GM12872 (cell line): ENCODE data around the gene ERVMER34-1.

ENCODE experiments used
- TF ChIP-seq, protein P1 (sequence below): IDR thresholded peaks from 3 replicates; pipeline ENCODE4 v1.5.1; 2011; ENCODE audit warnings: low read depth, mild to moderate bottlenecking, low read length, moderate library complexity; ENCODE audit not compliant: insufficient read depth

The ERVMER34-1 gene, protein sequence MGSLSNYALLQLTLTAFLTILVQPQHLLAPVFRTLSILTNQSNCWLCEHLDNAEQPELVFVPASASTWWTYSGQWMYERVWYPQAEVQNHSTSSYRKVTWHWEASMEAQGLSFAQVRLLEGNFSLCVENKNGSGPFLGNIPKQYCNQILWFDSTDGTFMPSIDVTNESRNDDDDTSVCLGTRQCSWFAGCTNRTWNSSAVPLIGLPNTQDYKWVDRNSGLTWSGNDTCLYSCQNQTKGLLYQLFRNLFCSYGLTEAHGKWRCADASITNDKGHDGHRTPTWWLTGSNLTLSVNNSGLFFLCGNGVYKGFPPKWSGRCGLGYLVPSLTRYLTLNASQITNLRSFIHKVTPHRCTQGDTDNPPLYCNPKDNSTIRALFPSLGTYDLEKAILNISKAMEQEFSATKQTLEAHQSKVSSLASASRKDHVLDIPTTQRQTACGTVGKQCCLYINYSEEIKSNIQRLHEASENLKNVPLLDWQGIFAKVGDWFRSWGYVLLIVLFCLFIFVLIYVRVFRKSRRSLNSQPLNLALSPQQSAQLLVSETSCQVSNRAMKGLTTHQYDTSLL

DNA sequence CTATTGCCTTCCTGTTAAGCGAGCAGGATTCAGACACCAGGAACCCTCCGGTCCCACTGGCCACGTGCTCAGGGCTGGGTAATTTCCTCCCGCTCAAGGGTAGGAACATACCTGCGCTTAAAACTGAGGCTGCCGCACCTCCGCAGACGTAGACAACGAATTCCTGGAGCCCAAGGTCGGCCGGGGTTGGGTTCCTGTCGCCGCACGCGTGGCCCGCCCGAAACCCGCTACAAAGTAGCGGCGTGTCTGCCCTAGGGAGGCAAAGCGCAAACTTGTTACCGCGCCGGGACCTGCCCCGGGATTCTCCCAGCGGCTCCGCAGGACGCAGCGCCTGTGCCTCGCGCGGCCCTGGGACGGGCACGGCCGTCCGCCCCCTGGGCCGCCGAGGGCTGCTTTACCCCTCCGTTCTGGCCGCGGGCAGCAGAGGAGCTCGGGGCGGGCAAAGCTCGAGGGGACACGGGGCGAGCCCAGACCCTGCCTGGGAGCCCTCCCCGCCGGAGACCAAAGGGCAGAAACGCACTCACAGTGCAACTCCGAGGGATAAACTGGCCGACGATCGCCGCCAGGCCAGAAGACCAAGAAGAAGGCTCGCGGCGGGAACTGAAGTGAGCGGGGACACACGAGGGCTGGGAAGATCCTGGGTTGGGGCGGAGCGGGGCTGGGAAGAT lies at the start of gene ERVMER34-1:
Gene ERVMER34-1 (minus strand): TSS at position 607 of the 668 bp plus-strand sequence. CDS start 5,905 bp downstream, outside the sequence.
- TF ChIP-seq, protein P1, sequence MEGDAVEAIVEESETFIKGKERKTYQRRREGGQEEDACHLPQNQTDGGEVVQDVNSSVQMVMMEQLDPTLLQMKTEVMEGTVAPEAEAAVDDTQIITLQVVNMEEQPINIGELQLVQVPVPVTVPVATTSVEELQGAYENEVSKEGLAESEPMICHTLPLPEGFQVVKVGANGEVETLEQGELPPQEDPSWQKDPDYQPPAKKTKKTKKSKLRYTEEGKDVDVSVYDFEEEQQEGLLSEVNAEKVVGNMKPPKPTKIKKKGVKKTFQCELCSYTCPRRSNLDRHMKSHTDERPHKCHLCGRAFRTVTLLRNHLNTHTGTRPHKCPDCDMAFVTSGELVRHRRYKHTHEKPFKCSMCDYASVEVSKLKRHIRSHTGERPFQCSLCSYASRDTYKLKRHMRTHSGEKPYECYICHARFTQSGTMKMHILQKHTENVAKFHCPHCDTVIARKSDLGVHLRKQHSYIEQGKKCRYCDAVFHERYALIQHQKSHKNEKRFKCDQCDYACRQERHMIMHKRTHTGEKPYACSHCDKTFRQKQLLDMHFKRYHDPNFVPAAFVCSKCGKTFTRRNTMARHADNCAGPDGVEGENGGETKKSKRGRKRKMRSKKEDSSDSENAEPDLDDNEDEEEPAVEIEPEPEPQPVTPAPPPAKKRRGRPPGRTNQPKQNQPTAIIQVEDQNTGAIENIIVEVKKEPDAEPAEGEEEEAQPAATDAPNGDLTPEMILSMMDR, result no peak

DNA sequence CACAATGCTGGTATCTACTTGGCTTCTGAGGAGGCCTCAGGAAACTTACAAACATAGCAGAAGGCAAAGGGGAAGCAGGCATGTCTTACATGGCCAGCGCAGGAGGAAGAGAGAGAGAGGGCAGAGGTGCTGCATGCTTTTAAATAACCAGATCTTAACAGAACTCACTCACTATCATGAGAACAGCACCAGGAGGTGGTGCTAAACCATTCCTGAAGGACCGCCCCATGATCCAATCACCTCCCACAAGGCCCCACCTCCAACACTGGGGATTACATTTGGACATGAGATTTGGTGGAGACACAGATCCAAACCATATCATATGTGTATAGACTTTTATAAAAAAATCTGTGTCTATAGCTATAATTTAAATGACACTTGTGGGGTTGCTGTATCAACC lies 48.6 kb upstream of the ERVMER34-1 start:
- TF ChIP-seq, protein P1, result no peak

DNA sequence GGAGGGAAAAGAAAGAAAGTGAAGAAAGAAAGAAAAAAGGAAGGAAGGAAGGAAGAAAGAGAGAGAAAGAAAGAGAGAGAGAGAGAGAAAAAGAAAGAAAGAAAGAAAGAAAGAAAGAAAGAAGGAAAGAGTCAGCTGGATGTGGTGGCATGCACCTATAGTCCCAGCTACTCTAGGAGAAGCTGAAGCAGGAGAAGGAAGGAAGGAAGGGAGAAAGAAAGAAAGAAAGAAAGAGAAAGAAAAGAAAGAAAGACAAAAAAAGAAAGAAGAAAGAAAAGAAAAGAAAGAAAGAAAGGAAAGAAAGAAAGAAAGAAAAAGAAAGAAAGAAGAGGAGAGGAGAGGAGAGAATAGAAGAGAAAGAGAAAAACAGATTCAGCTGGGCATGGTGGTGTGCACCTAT lies 44.3 kb upstream of the ERVMER34-1 start:
- TF ChIP-seq, protein P1, result no peak

DNA sequence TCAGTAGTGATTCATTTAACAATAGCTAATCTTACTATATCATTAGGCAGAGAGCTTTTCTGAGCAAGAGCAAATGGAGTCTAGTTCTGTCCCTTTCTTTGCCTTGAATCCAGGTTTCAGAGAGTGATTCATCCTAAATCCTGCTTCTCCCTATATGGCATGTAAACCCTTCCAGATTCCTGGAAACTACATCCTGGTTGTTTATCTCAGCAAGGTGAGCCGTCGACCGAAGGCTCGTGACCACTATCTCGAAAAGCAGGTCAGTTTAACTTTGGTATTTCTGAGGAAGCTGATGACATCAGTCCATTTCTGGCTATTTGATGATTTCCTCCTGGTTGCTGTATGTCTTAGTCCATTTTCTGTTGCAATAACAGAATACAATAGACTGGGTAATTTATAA lies 40.7 kb upstream of the ERVMER34-1 start:
- TF ChIP-seq, protein P1, result no peak

DNA sequence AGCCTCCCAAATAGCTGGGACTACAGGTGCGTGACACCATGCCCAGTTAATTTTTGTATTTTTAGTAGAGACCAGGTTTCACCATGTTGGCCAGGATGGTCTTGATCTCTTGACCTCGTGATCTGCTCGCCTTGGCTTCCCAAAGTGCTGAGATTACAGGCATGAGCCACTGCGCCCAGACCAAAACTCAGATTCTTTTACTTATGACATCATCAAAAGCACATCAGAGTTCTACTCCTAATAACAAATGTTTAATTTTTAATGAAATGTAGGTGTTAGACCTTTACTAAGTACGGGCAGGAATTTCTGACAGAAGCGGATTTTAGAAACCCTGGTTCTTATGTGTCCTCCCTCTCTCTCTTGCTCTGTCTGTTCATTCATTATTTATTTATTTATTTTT lies 38.5 kb upstream of the ERVMER34-1 start:
- TF ChIP-seq, protein P1, result no peak

DNA sequence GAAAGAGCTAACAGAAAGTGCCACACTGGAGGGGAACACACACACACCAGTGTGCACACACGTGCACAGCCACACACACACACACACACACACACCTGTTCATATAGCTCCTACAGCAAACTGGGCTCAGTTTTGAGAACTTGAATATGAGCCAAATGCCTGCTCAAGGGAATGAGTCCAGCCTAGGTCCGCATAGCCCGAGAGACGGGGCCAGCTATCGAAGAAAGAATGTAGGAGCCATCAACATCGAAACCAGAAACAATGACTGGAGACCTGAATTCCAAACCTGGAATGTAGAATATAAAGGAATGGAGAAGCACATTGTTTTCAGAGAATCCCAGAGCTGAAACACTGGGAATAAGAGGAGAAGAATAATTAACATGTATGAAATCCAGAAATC lies 37.6 kb upstream of the ERVMER34-1 start:
- TF ChIP-seq, protein P1, result no peak

DNA sequence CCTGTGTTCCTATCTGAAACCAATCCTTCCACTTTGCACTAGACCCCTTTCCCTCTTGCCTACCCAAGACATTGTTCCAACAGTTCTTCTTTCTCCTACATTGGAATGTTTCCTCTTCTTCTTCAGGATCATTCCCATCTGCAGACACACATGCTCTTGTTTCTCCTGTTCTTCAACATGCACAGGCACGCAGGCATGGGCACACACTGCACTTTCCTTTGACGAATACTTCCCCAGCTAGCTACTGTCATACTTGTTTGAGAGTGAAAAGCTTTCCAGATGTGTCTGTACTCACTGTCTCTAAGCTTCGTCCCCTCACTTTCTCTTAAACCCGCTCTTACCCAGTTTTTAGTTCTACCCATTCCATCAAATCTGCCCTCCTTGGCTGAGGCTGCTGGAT lies 31.8 kb upstream of the ERVMER34-1 start:
- TF ChIP-seq, protein P1, result no peak
